Smooth muscle cell (in vitro differentiated cells): ENCODE measurements around the gene MYMX. TPM values are rescaled to one million over a fixed set of nuclear protein-coding genes. Genes with fewer than 3 reads are reported as not detected.

Experiments used
- DNase-seq: peaks from one replicate; lab custom pipeline; 2025; ENCODE audit not compliant: unreplicated experiment; lab: John Stamatoyannopoulos, UW
- H2AFZ ChIP-seq: fragments of 200-600 bp; sonication (generic); 2 replicates; pipeline ENCODE4 v1.6.0; 2016; ENCODE audit warnings: antibody characterized with exemption, low read depth, mild to moderate bottlenecking
- H3F3A ChIP-seq: fragments of 200-600 bp; sonication (generic); 2 replicates; pipeline ENCODE4 v1.6.0; 2017; ENCODE audit warnings: antibody characterized with exemption, low read depth
- H3K27ac ChIP-seq: fragments of 200-600 bp; sonication (generic); 2 replicates; pipeline ENCODE4 v1.5.1; 2016; ENCODE audit warnings: low read depth, mild to moderate bottlenecking
- H3K27me3 ChIP-seq: fragments of 200-600 bp; sonication (generic); 2 replicates; pipeline ENCODE4 v1.6.1; 2016; ENCODE audit warnings: low read depth, mild to moderate bottlenecking
- H3K36me3 ChIP-seq: fragments of 200-600 bp; sonication (generic); 2 replicates; pipeline ENCODE4 v1.5.1; 2016; ENCODE audit warnings: low read depth
- H3K4me1 ChIP-seq: fragments of 200-600 bp; sonication (generic); 2 replicates; pipeline ENCODE4 v1.5.1; 2016; ENCODE audit warnings: low read depth
- H3K4me2 ChIP-seq: fragments of 200-600 bp; sonication (generic); 2 replicates; pipeline ENCODE4 v1.6.0; 2016; ENCODE audit warnings: mild to moderate bottlenecking
- H3K4me3 ChIP-seq: fragments of 200-600 bp; sonication (generic); 2 replicates; pipeline ENCODE4 v1.5.1; 2016; ENCODE audit warnings: mild to moderate bottlenecking
- H3K79me2 ChIP-seq: fragments of 200-600 bp; sonication (generic); 2 replicates; pipeline ENCODE4 v1.6.0; 2016; ENCODE audit warnings: low read depth, mild to moderate bottlenecking
- H3K9ac ChIP-seq: fragments of 200-600 bp; sonication (generic); 2 replicates; pipeline ENCODE4 v1.6.0; 2016; ENCODE audit warnings: low read depth
- H3K9me3 ChIP-seq: fragments of 200-600 bp; sonication (generic); replicated peaks from 2 replicates; pipeline ENCODE4 v1.5.1; 2016; ENCODE audit warnings: low read depth
- H4K20me1 ChIP-seq: fragments of 200-600 bp; sonication (generic); 2 replicates; pipeline ENCODE4 v1.6.0; 2016; ENCODE audit warnings: low read depth
- WGBS: methylation state at CpG from one replicate; pipeline ENCODE4 v1.1.7; 2016; ENCODE audit warnings: low lambda C conversion rate; 5-methylcytosine and 5-hydroxymethylcytosine counted together
- microRNA counts: library from miRNA; unstranded; fragments of <30 nt; microRNA quantifications from one replicate; lab custom pipeline; 2016
- polyA plus RNA-seq: library from polyadenylated mRNA; unstranded; fragments of >200 nt; fragmentation: Nextera tagmentation; extraction: Ambion mirVana; gene quantifications from 2 replicates; pipeline ENCODE4 v1.2.1, GENCODE V29; 2016
- small RNA-seq: library from RNA; depleted of rRNA; stranded (forward); fragments of <200 nt; gene quantifications from one replicate; pipeline ENCODE3, GENCODE V24; 2014
- total RNA-seq: library from RNA; depleted of rRNA; stranded (reverse); fragments of >200 nt; gene quantifications from 2 replicates; pipeline ENCODE4 v1.2.3, GENCODE V29; 2014
- TF ChIP-seq, protein P1 (sequence below): fragments of 200-600 bp; sonication (generic); IDR thresholded peaks from 2 replicates; pipeline ENCODE4 v1.5.1; 2017; ENCODE audit warnings: borderline replicate concordance, mild to moderate bottlenecking, antibody characterized with exemption; ENCODE audit not compliant: insufficient read depth, poor library complexity, severe bottlenecking

The MYMX gene
- total and polyA plus RNA-seq, 2 experiments from 2014 or later, result not detected

DNA sequence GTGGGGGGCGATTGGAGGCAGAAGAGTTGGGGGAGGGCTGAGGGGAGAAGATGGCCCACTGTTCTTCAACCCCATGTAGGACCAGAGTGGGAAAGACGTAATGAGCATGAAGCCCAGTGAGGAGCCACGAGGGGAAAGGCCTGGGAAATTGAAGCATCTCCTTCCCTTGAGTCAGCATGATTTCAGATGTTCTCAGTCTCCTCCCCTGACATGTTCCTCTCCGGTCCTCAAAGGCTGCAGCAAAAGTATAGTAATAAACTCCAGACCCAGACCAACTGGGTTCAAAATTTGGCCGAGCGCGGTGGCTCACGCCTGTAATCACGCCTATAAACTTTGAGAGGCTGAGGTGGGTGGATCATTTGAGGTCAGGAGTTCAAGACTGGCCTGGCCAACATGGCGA lies 50.5 kb downstream of the MYMX start:
- peaks cover 25% of the 10 kb centered on the region for H3K4me1 ChIP-seq
- no peak overlapping the region for H3K4me2 ChIP-seq
- H4K20me1 ChIP-seq, result peaks cover 13% of the 10 kb centered on the region
- no peaks in the 10 kb centered on the region for H3K9me3 ChIP-seq
- no peak for DNase-seq
- peaks cover 16% of the 10 kb centered on the region for H3K79me2 ChIP-seq
- WGBS, result 85% methylated on average over 10 of the region's 10 CpGs
- peaks cover 40% of the 10 kb centered on the region for H3K27me3 ChIP-seq
- H2AFZ ChIP-seq, result no peak overlapping the region
- no peak overlapping the region for H3K9ac ChIP-seq
- H3K4me3 ChIP-seq, result no peak overlapping the region
- no peak overlapping the region for H3K27ac ChIP-seq
- H3K36me3 ChIP-seq, result no peaks in the 10 kb centered on the region
- H3F3A ChIP-seq, result no peaks in the 10 kb centered on the region
- TF ChIP-seq, protein P1, sequence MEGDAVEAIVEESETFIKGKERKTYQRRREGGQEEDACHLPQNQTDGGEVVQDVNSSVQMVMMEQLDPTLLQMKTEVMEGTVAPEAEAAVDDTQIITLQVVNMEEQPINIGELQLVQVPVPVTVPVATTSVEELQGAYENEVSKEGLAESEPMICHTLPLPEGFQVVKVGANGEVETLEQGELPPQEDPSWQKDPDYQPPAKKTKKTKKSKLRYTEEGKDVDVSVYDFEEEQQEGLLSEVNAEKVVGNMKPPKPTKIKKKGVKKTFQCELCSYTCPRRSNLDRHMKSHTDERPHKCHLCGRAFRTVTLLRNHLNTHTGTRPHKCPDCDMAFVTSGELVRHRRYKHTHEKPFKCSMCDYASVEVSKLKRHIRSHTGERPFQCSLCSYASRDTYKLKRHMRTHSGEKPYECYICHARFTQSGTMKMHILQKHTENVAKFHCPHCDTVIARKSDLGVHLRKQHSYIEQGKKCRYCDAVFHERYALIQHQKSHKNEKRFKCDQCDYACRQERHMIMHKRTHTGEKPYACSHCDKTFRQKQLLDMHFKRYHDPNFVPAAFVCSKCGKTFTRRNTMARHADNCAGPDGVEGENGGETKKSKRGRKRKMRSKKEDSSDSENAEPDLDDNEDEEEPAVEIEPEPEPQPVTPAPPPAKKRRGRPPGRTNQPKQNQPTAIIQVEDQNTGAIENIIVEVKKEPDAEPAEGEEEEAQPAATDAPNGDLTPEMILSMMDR, result no peak

MicroRNA genes within 50 kb of the gene (microRNA counts, 767-probe panel; counts per million panel counts)
- microRNA hsa-miR-4647 (lab: Ali Mortazavi, UCI), result 183 counts per million

Small RNA genes within 50 kb of the gene (small RNA-seq; reads per million reads assigned to genes)
- gene RN7SL811P, result not detected

Other genes with a start within 250 kb of the MYMX start
- 29.2 and 53.4 TPM in 2 replicates for gene MRPL14, start 89.5 kb upstream of the MYMX start, total RNA-seq
- gene MRPL14, start 89.5 kb upstream of the MYMX start, polyA plus RNA-seq, result 97.9 and 99.5 TPM in 2 replicates
- gene TMEM63B, start 89.4 kb upstream of the MYMX start, total RNA-seq, result 16.0 and 21.2 TPM in 2 replicates
- gene TMEM63B, start 89.4 kb upstream of the MYMX start, polyA plus RNA-seq, result 10.8 and 15.8 TPM in 2 replicates
- not detected in 2 replicates for gene CAPN11, start 58.1 kb upstream of the MYMX start, total RNA-seq
- 0.31 TPM in 1 of 2 replicates, not detected in the other for gene CAPN11, start 58.1 kb upstream of the MYMX start, polyA plus RNA-seq
- 7.3 and 8.0 TPM in 2 replicates for gene SLC29A1, start 6.7 kb downstream of the MYMX start, total RNA-seq
- 7.4 and 8.1 TPM in 2 replicates for gene SLC29A1, start 6.7 kb downstream of the MYMX start, polyA plus RNA-seq
- 736 and 781 TPM in 2 replicates for gene HSP90AB1, start 30.2 kb downstream of the MYMX start, total RNA-seq
- 408 TPM in 2 replicates for gene HSP90AB1, start 30.2 kb downstream of the MYMX start, polyA plus RNA-seq
- 68.6 and 78.0 TPM in 2 replicates for gene SLC35B2, start 40.6 kb downstream of the MYMX start, total RNA-seq
- 112 and 117 TPM in 2 replicates for gene SLC35B2, start 40.6 kb downstream of the MYMX start, polyA plus RNA-seq
- 7.0 and 11.4 TPM in 2 replicates for gene NFKBIE, start 48.6 kb downstream of the MYMX start, total RNA-seq
- gene NFKBIE, start 48.6 kb downstream of the MYMX start, polyA plus RNA-seq, result 11.3 and 12.3 TPM in 2 replicates
- gene TMEM151B, start 53.5 kb downstream of the MYMX start, total RNA-seq, result 0.04 TPM in 1 of 2 replicates, not detected in the other
- not detected in 2 replicates for gene TMEM151B, start 53.5 kb downstream of the MYMX start, polyA plus RNA-seq
- gene AARS2, start 96.4 kb downstream of the MYMX start, total RNA-seq, result 7.5 and 8.6 TPM in 2 replicates
- gene AARS2, start 96.4 kb downstream of the MYMX start, polyA plus RNA-seq, result 15.1 and 21.5 TPM in 2 replicates
- gene SPATS1, start 125.7 kb downstream of the MYMX start, total RNA-seq, result not detected in 2 replicates
- not detected in 2 replicates for gene SPATS1, start 125.7 kb downstream of the MYMX start, polyA plus RNA-seq
- gene CDC5L, start 170.8 kb downstream of the MYMX start, total RNA-seq, result 27.5 and 29.7 TPM in 2 replicates
- 12.5 and 14.3 TPM in 2 replicates for gene CDC5L, start 170.8 kb downstream of the MYMX start, polyA plus RNA-seq